ENCODE data around the gene PLXNC1.

- TF ChIP-seq FOXK2 (IDR thresholded peaks at IDR 0.05) (no peak), SUZ12 (IDR thresholded peaks at IDR 0.05) (no peak)
These were observed 48.7 kb upstream of the PLXNC1 start for GRCh38 chr12:94099632-94100031.
